RPMI7951 (cell line): ENCODE data around the gene OAT. TPM values are rescaled to one million over a fixed set of nuclear protein-coding genes. Genes with fewer than 3 reads are reported as not detected.

Experiments used
- DNase-seq: peaks from one replicate; pipeline ENCODE4 v3.0.0-alpha.2; 2012; ENCODE audit warnings: low read depth
- total RNA-seq: library from RNA; depleted of rRNA; stranded (reverse); fragments of >200 nt; shearing (Covaris generic); gene quantifications from 2 replicates; pipeline ENCODE4 v1.2.3, GENCODE V29; 2014; rRNA removed

Gene OAT
- total RNA-seq, 1 experiment from 2014 or later = 187 TPM

- DNase-seq = no peak
Observed at GRCh38 chr10:124353896-124354295, 64.8 kb downstream of the OAT start.

GRCh38 chr10:124353091-124353815 is 65.5 kb downstream of the OAT start:
- DNase-seq = no peak

- DNase-seq = peak; percentile 51
Observed at GRCh38 chr10:124351481-124352220, 67.1 kb downstream of the OAT start.

DNA sequence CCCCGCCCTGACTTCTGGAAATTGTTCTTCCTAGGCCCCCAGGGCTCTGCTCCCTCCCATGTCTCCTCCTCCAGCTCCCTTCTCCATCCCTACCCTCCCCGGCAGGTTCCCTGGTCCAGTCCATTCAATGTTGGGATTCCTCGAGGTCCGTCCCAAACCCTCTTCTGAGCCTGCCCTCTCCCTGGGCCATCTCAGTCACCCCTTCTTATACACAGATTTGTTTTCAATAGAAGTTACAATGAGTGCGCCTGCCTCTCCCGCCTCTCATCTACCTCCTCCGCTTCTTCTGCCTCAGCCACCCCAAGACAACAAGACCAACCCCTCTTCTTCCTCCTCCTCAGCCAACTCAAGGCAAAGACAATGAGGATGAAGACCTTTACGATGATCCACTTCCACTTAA is 67.9 kb downstream of the OAT start:
- DNase-seq = no peak

DNA sequence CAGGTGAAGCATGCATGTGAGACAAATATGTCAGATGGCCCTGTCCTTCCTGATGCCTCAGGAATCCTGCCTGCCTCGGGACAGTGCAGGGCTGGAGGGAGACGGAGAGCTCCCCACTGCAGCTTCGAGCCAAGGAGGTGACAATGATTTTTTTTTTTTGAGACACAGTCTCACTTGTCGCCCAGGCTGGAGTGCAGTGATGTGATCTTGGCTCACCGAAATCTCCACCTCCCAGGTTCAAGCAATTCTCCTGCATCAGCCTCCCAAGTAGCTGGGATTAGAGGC is 68.8 kb downstream of the OAT start:
- DNase-seq = no peak

DNA sequence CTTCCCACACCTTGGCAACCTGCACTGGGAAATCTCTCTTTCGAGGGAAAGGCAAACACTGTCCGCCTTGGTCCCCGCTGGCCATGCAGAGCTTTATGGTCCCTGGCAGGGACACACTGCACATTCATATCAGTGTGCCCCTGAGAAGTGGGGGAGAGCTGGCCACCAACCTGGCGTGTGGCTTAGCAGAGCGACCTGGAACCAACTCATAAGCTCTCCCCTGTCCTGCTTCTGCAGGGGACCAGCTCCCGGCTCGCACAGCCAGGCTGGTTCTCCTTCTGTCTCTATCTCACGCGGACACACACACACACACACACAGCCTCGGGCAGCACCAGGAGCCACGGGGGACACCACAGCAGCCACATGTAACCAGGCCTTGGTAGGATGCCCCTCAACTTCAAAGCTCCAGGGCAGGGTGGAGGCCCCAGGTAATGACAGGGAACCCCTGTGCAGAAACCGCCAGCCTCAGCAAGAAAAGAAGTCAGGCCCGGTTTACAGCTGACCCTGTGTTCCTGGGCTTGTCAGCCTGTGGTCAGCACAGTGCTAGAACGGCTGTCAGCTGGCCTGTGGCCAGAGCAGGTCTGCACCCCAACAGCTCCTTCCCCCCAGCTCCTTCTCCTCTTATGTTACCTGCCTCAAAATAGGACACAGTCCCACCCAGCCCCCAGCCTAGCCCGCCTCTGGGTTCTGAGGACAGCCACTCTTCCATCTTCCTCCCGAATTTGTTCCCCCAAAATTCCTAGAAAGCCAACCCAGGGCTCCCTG is 69.3 kb downstream of the OAT start:
- DNase-seq = no peak

DNA sequence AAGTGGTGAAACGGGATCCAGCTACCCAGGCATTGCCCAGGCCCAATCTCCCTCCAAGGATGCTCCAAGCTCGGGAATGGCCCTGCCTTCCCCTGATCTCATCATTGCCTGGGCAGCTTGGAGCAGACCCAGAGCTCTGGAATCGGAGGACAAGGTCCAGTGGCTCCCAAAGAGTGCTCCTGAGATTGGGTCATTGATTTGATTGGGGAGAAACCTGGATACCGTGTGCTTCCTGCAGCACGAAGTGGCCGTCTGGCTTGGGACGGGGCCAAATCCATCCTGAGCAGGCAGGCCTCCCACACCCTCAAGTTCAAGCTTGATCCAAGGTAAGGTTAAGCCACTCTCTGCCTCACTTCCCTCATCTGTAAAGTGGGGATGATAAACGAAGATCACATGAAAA is 69.9 kb downstream of the OAT start:
- DNase-seq = no peak

DNA sequence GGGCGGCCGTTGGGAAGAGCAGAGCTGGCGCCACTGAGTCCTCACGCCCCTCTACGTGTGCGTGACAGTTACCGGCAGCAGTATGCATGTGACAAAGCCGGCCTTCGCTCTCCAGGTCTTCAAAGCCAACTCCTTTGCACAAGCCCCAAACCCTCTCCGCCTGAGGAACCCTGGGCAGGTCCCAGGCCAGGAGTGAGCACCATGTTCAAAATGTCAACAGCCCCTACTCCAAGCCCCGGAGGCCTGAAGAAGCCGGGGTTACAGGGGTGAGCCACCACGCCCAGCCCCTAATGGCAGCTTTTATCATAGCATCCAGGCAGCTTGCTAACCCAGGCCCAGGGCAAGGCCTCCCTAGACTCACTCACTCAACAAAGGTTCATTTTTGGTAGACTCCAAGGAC is 70.8 kb downstream of the OAT start:
- DNase-seq = no peak

Other genes starting within 250 kb of the OAT start
- not detected in 2 replicates for gene NKX1-2, start 31.1 kb upstream of the OAT start, total RNA-seq
- gene LHPP, start 42.9 kb upstream of the OAT start, total RNA-seq = 9.4 and 16.9 TPM in 2 replicates